ENCODE results near the gene MACF1. TPM values are rescaled to one million over a fixed set of nuclear protein-coding genes. Genes with fewer than 3 reads are reported as not detected.

Gene MACF1
- total RNA-seq, 8 experiments from 2014 or later: 89.2 to 249 (median 180) TPM

DNA sequence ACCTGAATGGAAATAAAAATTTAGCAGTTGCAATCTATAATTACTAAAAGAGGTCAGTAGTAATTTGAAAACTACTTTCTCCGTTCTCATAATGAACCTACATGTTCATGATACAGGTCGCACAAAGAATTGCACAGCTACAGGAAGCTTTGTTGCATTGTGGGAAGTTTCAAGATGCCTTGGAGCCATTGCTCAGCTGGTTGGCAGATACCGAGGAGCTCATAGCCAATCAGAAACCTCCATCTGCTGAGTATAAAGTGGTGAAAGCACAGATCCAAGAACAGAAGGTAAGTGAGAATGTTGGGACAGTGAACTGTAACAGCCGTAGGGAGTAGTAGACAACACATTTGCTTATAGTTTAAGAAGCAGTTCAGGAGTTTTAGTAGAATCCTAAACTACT, 218.1 kb downstream of the MACF1 start:
- Histone ChIP-seq H3K4me3 (no peak overlapping the region), H3K27ac (no peak overlapping the region), H3K4me1 (replicated peaks in 1 of 2) (peaks cover 0 to 3% of the 10 kb centered on the region in 2 donors)
- ATAC-seq (replicated peaks in 6 of 8): no peak
- 67 to 100% (median 93%) methylated on average over 2 to 4 of the region's 4 CpGs for WGBS, 10 experiments
- in situ Hi-C loops (cut with MboI; ENCODE audit: low pct_unique_long_range_greater_than_20kb in 2 of 9, low sequenced_read_pairs in 9 of 9, unreplicated experiment in 9 of 9): no loop called here

DNA sequence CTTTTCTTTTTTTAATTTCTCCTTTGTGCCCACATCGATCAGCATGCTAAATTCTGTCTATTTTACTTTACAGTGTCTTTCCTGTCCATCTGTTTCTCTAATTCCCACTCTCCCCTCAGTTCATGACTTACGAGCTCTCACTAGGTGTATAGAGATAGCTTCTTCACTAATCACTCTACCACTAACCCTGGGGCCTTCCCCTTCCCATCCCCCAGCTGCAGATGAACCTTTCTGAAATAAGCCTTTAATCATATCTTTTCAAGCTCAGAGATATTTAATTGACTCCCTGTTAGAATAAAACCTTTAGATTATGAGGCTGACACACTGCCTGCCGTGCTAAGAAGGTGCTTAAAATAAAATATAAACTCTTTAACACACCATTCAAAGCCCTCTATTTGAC, 220.7 kb downstream of the MACF1 start:
- ATAC-seq (replicated peaks in 6 of 8): no peak
- WGBS, 10 experiments: 70 to 100% (median 95%) methylated on average over 1 to 3 of the region's 3 CpGs
- in situ Hi-C loops (cut with MboI; ENCODE audit: low pct_unique_long_range_greater_than_20kb in 2 of 9, low sequenced_read_pairs in 9 of 9, unreplicated experiment in 9 of 9): no loop called here
- Histone ChIP-seq H3K4me1 (replicated peaks in 1 of 2) (no peaks in the 10 kb centered on the region), H3K27ac (no peak overlapping the region), H3K4me3 (no peak overlapping the region)

DNA sequence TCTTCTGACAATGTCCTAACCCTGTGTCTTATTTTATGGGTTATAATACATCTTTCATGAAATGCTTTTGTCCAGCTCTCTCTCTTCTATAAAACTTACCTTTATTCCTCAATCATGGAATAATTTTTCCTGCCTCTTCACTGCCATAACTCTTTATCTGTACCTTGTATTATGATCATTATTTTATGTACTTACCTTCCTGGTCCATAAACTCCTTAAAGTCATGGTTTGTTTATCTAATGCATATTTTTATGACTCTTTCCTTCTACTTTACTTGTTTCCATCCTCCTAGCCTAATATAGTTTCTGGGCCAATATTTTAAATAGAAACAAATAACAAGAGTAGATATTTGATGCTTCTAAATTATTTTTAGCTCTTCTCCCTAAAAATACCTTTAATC, 221.1 kb downstream of the MACF1 start:
- in situ Hi-C loops (cut with MboI; ENCODE audit: low pct_unique_long_range_greater_than_20kb in 2 of 9, low sequenced_read_pairs in 9 of 9, unreplicated experiment in 9 of 9): no loop called here
- ATAC-seq (replicated peaks in 6 of 8): no peak
- no peak overlapping the region for H3K4me3 ChIP-seq
- no peaks in the 10 kb centered on the region for H3K4me1 ChIP-seq (replicated peaks in 1 of 2)
- H3K27ac ChIP-seq: no peak overlapping the region

- no peak overlapping the region for H3K4me3 ChIP-seq
- no peak overlapping the region for H3K27ac ChIP-seq
- ATAC-seq (replicated peaks in 6 of 8): no peak
- H3K4me1 ChIP-seq (replicated peaks in 1 of 2): no peaks in the 10 kb centered on the region
- in situ Hi-C loops (cut with MboI; ENCODE audit: low pct_unique_long_range_greater_than_20kb in 2 of 9, low sequenced_read_pairs in 9 of 9, unreplicated experiment in 9 of 9): no loop called here
- 86 to 100% (median 100%) methylated on average over 1 of the region's 1 CpG; no CpG with 5 or more reads in 1 of the 10 experiments for WGBS, 10 experiments
These were observed 221.9 kb downstream of the MACF1 start for GRCh38 chr1:39426346-39426745.

DNA sequence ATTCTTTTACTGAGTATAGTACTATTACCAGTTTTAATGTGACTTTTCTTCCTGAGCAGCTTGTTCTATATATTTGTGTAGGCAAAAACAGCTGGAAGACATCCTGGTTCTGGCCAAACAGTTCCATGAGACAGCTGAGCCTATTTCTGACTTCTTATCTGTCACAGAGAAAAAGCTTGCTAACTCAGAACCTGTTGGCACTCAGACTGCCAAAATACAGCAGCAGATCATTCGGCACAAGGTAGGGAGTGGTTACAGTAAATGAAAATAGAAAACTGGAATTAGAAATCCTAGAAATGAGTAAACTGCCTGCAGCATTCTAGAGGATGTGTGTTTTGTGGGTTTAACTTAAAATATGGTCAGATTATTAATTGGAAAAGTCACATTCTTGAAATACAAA, 222.9 kb downstream of the MACF1 start:
- Histone ChIP-seq H3K4me1 (replicated peaks in 1 of 2) (no peaks in the 10 kb centered on the region), H3K27ac (no peak overlapping the region), H3K4me3 (no peak overlapping the region)
- in situ Hi-C loops (cut with MboI; ENCODE audit: low pct_unique_long_range_greater_than_20kb in 2 of 9, low sequenced_read_pairs in 9 of 9, unreplicated experiment in 9 of 9): no loop called here
- 10 to 100% (median 75%) methylated on average over 1 of the region's 1 CpG; no CpG with 5 or more reads in 1 of the 10 experiments for WGBS, 10 experiments
- ATAC-seq (replicated peaks in 6 of 8): peak in 2 of 8 experiments; percentile 65 to 76

- WGBS, 10 experiments: 61 to 100% (median 94%) methylated on average over 1 to 4 of the region's 4 CpGs; no CpG with 5 or more reads in 2 of the 10 experiments
These were observed 223.4 kb downstream of the MACF1 start for GRCh38 chr1:39427912-39428311.

DNA sequence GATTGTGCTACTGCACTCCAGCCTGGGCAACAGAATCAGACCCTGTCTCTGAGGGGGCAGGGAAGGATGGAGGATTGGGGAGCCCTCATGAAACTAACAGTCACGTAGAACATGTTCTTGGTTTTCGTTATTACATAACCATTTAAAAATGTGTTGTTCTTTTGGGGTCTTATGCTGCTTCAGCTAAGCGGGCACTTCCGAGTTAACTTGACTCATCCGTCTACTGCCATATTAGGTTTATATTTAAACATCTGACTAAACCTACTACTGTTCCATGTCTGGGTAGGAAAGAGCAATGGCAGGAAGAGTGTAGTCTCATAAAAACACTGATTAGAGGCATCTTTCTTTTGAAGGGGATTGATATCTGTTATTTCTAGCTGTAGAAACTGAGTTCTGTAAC, 227.4 kb downstream of the MACF1 start:
- ATAC-seq (replicated peaks in 6 of 8): no peak
- Histone ChIP-seq H3K27ac (no peak overlapping the region), H3K4me1 (replicated peaks in 1 of 2) (no peaks in the 10 kb centered on the region), H3K4me3 (no peak overlapping the region)
- in situ Hi-C loops (cut with MboI; ENCODE audit: low pct_unique_long_range_greater_than_20kb in 2 of 9, low sequenced_read_pairs in 9 of 9, unreplicated experiment in 9 of 9): no loop called here
- 90 to 100% (median 95%) methylated on average over 1 to 5 of the region's 5 CpGs; no CpG with 5 or more reads in 3 of the 10 experiments for whole genome bisulfite sequencing, 10 experiments

More at GRCh38 chr1:39427912-39428311, 223.4 kb downstream of the MACF1 start:
- Histone ChIP-seq H3K4me1 (replicated peaks in 1 of 2) (no peaks in the 10 kb centered on the region), H3K4me3 (no peak overlapping the region), H3K27ac (no peak overlapping the region)
- in situ Hi-C loops (cut with MboI; ENCODE audit: low pct_unique_long_range_greater_than_20kb in 2 of 9, low sequenced_read_pairs in 9 of 9, unreplicated experiment in 9 of 9): no loop called here
- peak in 1 of 8 experiments; percentile 18 for ATAC-seq (replicated peaks in 6 of 8)

GRCh38 chr1:39434797-39435395, 230.4 kb downstream of the MACF1 start:
- WGBS, 10 experiments: 76 to 100% (median 97%) methylated on average over 1 to 3 of the region's 3 CpGs
- no peak overlapping the region for H3K27ac ChIP-seq
- no peaks in the 10 kb centered on the region for H3K4me1 ChIP-seq (replicated peaks in 1 of 2)
- no peak overlapping the region for H3K4me3 ChIP-seq
- no peak for ATAC-seq (replicated peaks in 6 of 8)
- in situ Hi-C loops (cut with MboI; ENCODE audit: low pct_unique_long_range_greater_than_20kb in 2 of 9, low sequenced_read_pairs in 9 of 9, unreplicated experiment in 9 of 9): no loop called here

DNA sequence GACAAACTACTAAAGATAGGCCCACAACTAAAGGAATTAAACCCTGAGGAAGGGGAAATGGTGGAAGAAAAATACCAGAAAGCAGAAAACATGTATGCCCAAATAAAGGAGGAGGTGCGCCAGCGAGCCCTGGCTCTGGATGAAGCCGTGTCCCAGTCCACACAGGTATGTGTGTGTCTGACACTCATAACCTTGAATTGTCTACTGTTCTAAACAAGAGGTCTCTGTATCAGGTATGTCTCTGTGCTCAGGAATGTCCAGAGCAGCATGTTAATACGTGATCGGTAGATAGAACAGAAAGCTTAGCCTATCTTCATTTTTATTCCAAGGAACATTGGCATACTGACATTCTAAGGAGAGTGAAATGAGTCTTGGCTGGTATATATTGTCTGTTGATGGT, 231.1 kb downstream of the MACF1 start:
- WGBS, 10 experiments: 97 to 100% (median 98%) methylated on average over 2 to 5 of the region's 5 CpGs; no CpG with 5 or more reads in 3 of the 10 experiments
- in situ Hi-C loops (cut with MboI; ENCODE audit: low pct_unique_long_range_greater_than_20kb in 2 of 9, low sequenced_read_pairs in 9 of 9, unreplicated experiment in 9 of 9): no loop called here
- ATAC-seq (replicated peaks in 6 of 8): no peak
- Histone ChIP-seq H3K4me3 (no peak overlapping the region), H3K4me1 (replicated peaks in 1 of 2) (no peaks in the 10 kb centered on the region), H3K27ac (no peak overlapping the region)

DNA sequence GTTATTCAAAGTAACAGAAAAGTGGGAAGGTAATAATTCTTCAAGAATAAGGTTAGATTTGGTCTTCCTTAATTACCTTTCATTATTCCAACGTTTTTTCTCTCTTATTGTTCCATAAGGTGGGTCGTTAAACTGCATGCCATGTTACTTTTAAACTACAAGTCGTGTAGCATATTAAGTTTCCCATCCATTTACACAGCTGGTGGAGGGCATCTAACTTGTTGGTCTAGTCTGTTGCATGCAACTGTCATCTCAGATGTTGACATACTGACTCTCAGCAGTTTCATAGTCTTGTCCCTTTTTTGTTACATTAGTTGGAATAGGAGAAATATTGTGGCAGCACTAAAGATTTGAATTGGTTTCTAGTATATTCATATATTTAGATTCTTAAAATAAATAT, 232.3 kb downstream of the MACF1 start:
- H3K27ac ChIP-seq: no peak overlapping the region
- no peaks in the 10 kb centered on the region for H3K4me1 ChIP-seq (replicated peaks in 1 of 2)
- H3K4me3 ChIP-seq: no peak overlapping the region
- 68 to 100% (median 88%) methylated on average over 2 to 3 of the region's 3 CpGs for WGBS, 10 experiments
- no peak for ATAC-seq (replicated peaks in 6 of 8)
- in situ Hi-C loops (cut with MboI; ENCODE audit: low pct_unique_long_range_greater_than_20kb in 2 of 9, low sequenced_read_pairs in 9 of 9, unreplicated experiment in 9 of 9): no loop called here

- H3K27ac ChIP-seq: peak overlapping the region in 1 of 2 donors; percentile 28
- peak in 3 of 8 experiments; percentile 62 to 88 (median 80) for ATAC-seq (replicated peaks in 6 of 8)
- in situ Hi-C loops (cut with MboI; ENCODE audit: low pct_unique_long_range_greater_than_20kb in 2 of 9, low sequenced_read_pairs in 9 of 9, unreplicated experiment in 9 of 9): no loop called here
- WGBS, 10 experiments: 17 to 100% (median 98%) methylated on average over 1 to 2 of the region's 2 CpGs; no CpG with 5 or more reads in 2 of the 10 experiments
- H3K4me1 ChIP-seq (replicated peaks in 1 of 2): no peaks in the 10 kb centered on the region
- no peak overlapping the region for H3K4me3 ChIP-seq
These were observed 233.5 kb downstream of the MACF1 start for GRCh38 chr1:39438042-39438441.

- Histone ChIP-seq H3K4me3 (no peak overlapping the region), H3K4me1 (replicated peaks in 1 of 2) (no peaks in the 10 kb centered on the region), H3K27ac (no peak overlapping the region)
- no peak for ATAC-seq (replicated peaks in 6 of 8)
- in situ Hi-C loops (cut with MboI; ENCODE audit: low pct_unique_long_range_greater_than_20kb in 2 of 9, low sequenced_read_pairs in 9 of 9, unreplicated experiment in 9 of 9): no loop called here
- 11 to 100% (median 91%) methylated on average over 1 to 2 of the region's 2 CpGs; no CpG with 5 or more reads in 1 of the 10 experiments for WGBS, 10 experiments
These were observed 236.4 kb downstream of the MACF1 start for GRCh38 chr1:39440856-39441255.

DNA sequence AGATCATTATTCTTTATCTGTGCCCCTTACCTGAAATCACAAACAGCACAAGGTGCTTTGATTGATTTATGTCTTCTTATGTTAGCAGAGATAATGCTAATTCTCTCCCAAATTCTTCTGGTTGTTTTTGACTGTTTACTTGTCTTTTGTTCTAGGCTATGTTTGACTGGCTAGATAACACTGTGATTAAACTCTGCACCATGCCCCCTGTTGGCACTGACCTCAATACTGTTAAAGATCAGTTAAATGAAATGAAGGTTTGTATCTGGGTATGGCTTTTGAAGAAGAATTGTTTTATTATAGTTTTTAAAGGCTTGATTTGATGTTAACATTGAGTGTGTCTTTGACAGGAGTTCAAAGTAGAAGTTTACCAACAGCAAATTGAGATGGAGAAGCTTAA, 237.3 kb downstream of the MACF1 start:
- H3K4me1 ChIP-seq (replicated peaks in 1 of 2): peaks cover 0 to 4% of the 10 kb centered on the region in 2 donors
- no peak overlapping the region for H3K27ac ChIP-seq
- in situ Hi-C loops (cut with MboI; ENCODE audit: low pct_unique_long_range_greater_than_20kb in 2 of 9, low sequenced_read_pairs in 9 of 9, unreplicated experiment in 9 of 9): no loop called here
- H3K4me3 ChIP-seq: no peak overlapping the region
- no peak for ATAC-seq (replicated peaks in 6 of 8)

DNA sequence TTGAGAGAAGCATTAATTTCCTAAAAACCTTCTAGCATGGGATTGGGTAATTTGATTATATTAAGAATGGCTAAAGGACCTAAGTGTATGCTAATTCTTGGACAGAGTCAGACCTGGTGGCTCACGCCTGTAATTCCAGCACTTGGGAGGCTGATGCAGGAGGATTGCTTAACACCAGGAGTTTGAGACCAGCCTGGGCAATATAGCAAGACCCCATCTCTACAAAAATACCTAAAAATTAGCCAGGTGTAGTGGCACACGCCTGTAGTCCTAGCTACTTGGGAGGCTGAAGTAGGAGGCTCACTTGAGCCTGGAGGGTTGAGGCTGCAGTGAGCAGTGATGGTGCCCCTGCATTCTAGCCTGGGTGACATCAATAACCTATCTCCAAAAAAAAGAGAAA, 241.1 kb downstream of the MACF1 start:
- ATAC-seq (replicated peaks in 6 of 8): no peak
- no peak overlapping the region for H3K27ac ChIP-seq
- peaks cover 3 to 8% of the 10 kb centered on the region in 2 donors for H3K4me1 ChIP-seq (replicated peaks in 1 of 2)
- 80 to 100% (median 94%) methylated on average over 1 to 2 of the region's 2 CpGs; no CpG with 5 or more reads in 3 of the 10 experiments for WGBS, 10 experiments
- no peak overlapping the region for H3K4me3 ChIP-seq
- in situ Hi-C loops (cut with MboI; ENCODE audit: low pct_unique_long_range_greater_than_20kb in 2 of 9, low sequenced_read_pairs in 9 of 9, unreplicated experiment in 9 of 9): no loop called here

All from motor neuron (in vitro differentiated cells).